CD8-positive, alpha-beta memory T cell (primary cell): ENCODE measurements around the gene EP400. TPM values are rescaled to one million over a fixed set of nuclear protein-coding genes. Genes with fewer than 3 reads are reported as not detected.
"Not testable (repeated sequence)": the region's sequence is repeated elsewhere in the genome, so short reads cannot be mapped to it uniquely, and the experiment has no call there.

Source experiments
- CTCF ChIA-PET: fragments of 350-600 bp; sonication (Branson Sonifier 250); formaldehyde crosslinking; loops from one replicate; lab custom pipeline; 2021; ENCODE audit warnings: antibody characterized with exemption; lab: Charles Lee
- POLR2A ChIA-PET: fragments of 350-600 bp; sonication (Branson Sonifier 250); formaldehyde crosslinking; loops from one replicate; lab custom pipeline; 2021; ENCODE audit warnings: antibody characterized with exemption; lab: Charles Lee
- DNase-seq, 5 donors: peaks; one replicate each; pipeline versions ENCODE4 v3.0.0 to v3.0.0-alpha.2; 2020 to 2022; ENCODE audit warnings: mixed read lengths in 1 of 5
- H3K27ac ChIP-seq: one replicate; pipeline ENCODE4 v1.7.0; 2013; ENCODE audit warnings: low read depth, mild to moderate bottlenecking, low read length, moderate library complexity
- H3K27me3 ChIP-seq: 2 replicates; pipeline ENCODE4 v1.7.0; 2013; ENCODE audit warnings: low read length, mild to moderate bottlenecking; ENCODE audit not compliant: insufficient read depth, poor library complexity, severe bottlenecking
- H3K36me3 ChIP-seq: 2 replicates; pipeline ENCODE4 v1.7.0; 2013; ENCODE audit warnings: mild to moderate bottlenecking, low read length, moderate library complexity; ENCODE audit not compliant: insufficient read depth
- H3K4me1 ChIP-seq: 2 replicates; pipeline ENCODE4 v1.7.0; 2013; ENCODE audit warnings: mild to moderate bottlenecking, low read length, moderate library complexity; ENCODE audit not compliant: insufficient read depth
- H3K4me3 ChIP-seq: 2 replicates; pipeline ENCODE4 v1.7.0; 2013; ENCODE audit warnings: mild to moderate bottlenecking, low read length
- H3K9me3 ChIP-seq: 2 replicates; pipeline ENCODE4 v1.7.0; 2013; ENCODE audit warnings: mild to moderate bottlenecking, low read length
- H3K27ac Mint-ChIP-seq, 8 donors: one replicate each; pipeline ENCODE4 v1.8.0; 2020 to 2021; ENCODE audit warnings: mixed read lengths in 8 of 8, mild to moderate bottlenecking in 6 of 8, inconsistent platforms in 3 of 8, moderate library complexity in 3 of 8
- H3K27me3 Mint-ChIP-seq, 2 donors: one replicate each; pipeline ENCODE4 v1.8.0; 2020 to 2021; ENCODE audit warnings: mixed read lengths in 2 of 2, mild to moderate bottlenecking in 1 of 2, moderate library complexity in 1 of 2
- H3K36me3 Mint-ChIP-seq, 3 donors: one replicate each; pipeline ENCODE4 v1.8.0; 2020 to 2021; ENCODE audit warnings: mixed read lengths in 3 of 3, inconsistent platforms in 1 of 3, mild to moderate bottlenecking in 1 of 3
- H3K4me1 Mint-ChIP-seq, 3 donors: one replicate each; pipeline ENCODE4 v1.8.0; 2020 to 2021; ENCODE audit warnings: mixed read lengths in 3 of 3, inconsistent platforms in 1 of 3, mild to moderate bottlenecking in 1 of 3
- H3K4me3 Mint-ChIP-seq, 7 donors: one replicate each; pipeline ENCODE4 v1.8.0; 2020 to 2021; ENCODE audit warnings: mixed read lengths in 7 of 7, mild to moderate bottlenecking in 6 of 7, moderate library complexity in 4 of 7, inconsistent platforms in 2 of 7
- H3K9me3 Mint-ChIP-seq, 5 donors: one replicate each; pipeline ENCODE4 v1.8.0; 2020 to 2022; ENCODE audit warnings: mixed read lengths in 5 of 5, mild to moderate bottlenecking in 3 of 5, moderate library complexity in 2 of 5, inconsistent platforms in 1 of 5
- polyA plus RNA-seq: library from polyadenylated mRNA; unstranded; fragments of 300-500 nt; fragmentation: Illumina TruSeq; gene quantifications from one replicate; pipeline ENCODE4 v1.2.3, GENCODE V29; 2021
- total RNA-seq, 2 experiments: library from RNA; stranded (reverse); gene quantifications; one replicate each; pipeline ENCODE4 v1.2.3, GENCODE V29; 2021

Gene EP400
- total and polyA plus RNA-seq, 3 experiments from 2014 or later: 4.3 to 48.8 (median 47.9) TPM

DNA sequence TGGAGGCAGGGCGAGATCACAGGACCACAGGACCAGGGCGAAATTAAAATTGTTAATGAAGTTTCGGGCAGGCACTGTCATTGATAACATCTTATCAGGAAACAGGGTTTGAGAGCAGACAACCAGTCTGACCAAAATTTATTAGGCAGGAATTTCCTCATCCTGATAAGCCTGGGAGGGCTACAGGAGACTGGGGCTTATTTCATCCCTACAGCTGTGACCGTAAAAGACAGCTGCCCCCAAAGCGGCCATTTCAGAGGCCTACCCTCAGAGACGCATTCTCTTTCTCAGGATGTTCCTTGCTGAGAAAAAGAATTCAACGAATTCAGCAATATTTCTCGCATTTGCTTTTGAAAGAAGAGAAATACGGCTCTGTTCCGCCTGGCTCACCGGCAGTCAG is 97.9 kb downstream of the EP400 start:
- H3K4me1 ChIP-seq, CTCF ChIA-PET, H3K4me1 Mint-ChIP-seq, POLR2A ChIA-PET, H3K9me3 ChIP-seq, DNase-seq, H3K27ac ChIP-seq, H3K4me3 Mint-ChIP-seq, H3K27me3 Mint-ChIP-seq, H3K9me3 Mint-ChIP-seq, H3K27me3 ChIP-seq, H3K4me3 ChIP-seq: not testable (repeated sequence)
- peaks cover 68% of the 10 kb centered on the region for H3K36me3 ChIP-seq
- peaks cover 10 to 94% (median 43%) of the 10 kb centered on the region in 3 donors for H3K36me3 Mint-ChIP-seq
- peak overlapping the region in 1 of 8 donors; percentile 33 for H3K27ac Mint-ChIP-seq

DNA sequence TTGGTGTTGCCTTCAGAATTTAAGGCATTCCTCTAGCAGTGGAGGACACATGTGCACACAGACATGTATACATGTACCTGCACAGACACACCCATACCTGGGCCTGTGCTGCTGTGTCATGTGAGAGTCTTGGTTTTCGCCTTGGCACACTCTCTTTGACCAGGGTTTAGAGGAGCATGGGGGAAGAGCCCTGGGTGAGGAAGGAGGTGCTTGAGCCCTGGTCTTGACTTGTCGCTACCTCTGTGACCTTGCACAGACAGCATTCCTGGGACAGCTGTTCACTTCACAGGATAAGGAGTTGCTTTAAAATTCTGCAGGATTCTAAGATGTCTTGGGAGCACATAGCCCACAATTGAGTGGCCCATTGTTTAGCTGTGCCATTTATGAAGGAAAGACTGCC is 99.7 kb downstream of the EP400 start:
- Mint-ChIP-seq H3K27me3 (peaks cover 0 to 2% of the 10 kb centered on the region in 2 donors), H3K27ac (peak overlapping the region in 1 of 8 donors; percentile 52), H3K9me3 (no peaks in the 10 kb centered on the region), H3K4me1 (peaks cover 0 to 5% (median 0%) of the 10 kb centered on the region in 3 donors), H3K4me3 (no peak overlapping the region), H3K36me3 (peaks cover 16 to 92% (median 42%) of the 10 kb centered on the region in 3 donors)
- Histone ChIP-seq H3K4me1 (no peaks in the 10 kb centered on the region), H3K36me3 (peaks cover 71% of the 10 kb centered on the region), H3K9me3 (no peaks in the 10 kb centered on the region), H3K27me3 (no peaks in the 10 kb centered on the region), H3K27ac (no peak overlapping the region), H3K4me3 (no peak overlapping the region)
- no peak for DNase-seq
- ChIA-PET POLR2A (no interaction called here), CTCF (no interaction called here)

DNA sequence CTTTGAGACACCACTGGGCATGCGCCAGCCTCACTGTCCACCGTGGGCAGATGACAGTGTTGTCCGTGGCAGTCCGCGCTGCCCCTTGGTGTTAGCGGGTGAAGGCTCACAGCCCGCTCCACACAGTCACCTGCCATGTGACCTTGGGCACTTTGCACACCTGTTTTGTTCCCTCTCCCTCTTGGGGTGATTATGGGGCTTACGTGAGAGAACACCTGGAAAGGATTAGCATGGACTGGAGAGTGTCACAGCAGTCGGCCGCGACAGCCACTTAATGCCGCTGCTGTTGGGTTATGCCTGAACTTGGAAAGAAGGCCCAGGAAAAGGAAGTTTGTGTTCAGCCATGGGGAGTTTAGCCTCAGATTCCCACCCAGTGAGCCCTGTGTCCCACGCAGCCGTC is 100.1 kb downstream of the EP400 start:
- H3K27ac ChIP-seq: no peak overlapping the region
- H3K4me1 ChIP-seq: no peaks in the 10 kb centered on the region
- Mint-ChIP-seq H3K9me3 (no peaks in the 10 kb centered on the region), H3K36me3 (peaks cover 16 to 92% (median 39%) of the 10 kb centered on the region in 3 donors), H3K27me3 (peaks cover 0 to 2% of the 10 kb centered on the region in 2 donors), H3K27ac (no peak overlapping the region), H3K4me3 (no peak overlapping the region), H3K4me1 (peaks cover 0 to 5% (median 0%) of the 10 kb centered on the region in 3 donors)
- H3K9me3 ChIP-seq: no peaks in the 10 kb centered on the region
- H3K27me3 ChIP-seq: no peaks in the 10 kb centered on the region
- no peak for DNase-seq
- H3K4me3 ChIP-seq: no peak overlapping the region
- ChIA-PET POLR2A (no interaction called here), CTCF (no interaction called here)
- peaks cover 71% of the 10 kb centered on the region for H3K36me3 ChIP-seq

DNA sequence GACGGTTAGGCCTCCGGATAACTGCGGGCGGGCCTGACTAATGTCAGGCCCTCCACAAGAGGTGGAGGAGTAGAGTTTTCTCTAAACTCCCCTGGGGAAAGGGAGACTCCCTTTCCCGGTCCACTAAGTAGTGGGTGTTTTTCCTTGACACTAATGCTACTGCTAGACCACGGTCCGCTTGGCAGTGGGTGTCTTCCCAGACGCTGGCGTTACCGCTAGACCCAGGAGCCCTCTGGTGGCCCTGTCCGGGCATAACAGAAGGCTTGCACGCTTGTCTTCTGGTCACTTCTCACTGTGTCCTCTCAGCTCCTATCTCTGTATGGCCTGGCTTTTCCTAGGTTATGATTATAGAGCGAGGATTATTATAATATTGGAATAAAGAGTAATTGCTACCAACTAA is 102.0 kb downstream of the EP400 start:
- CTCF ChIA-PET, H3K27me3 Mint-ChIP-seq, H3K9me3 Mint-ChIP-seq, H3K4me3 Mint-ChIP-seq, H3K9me3 ChIP-seq, H3K27me3 ChIP-seq, H3K27ac ChIP-seq, POLR2A ChIA-PET, H3K4me1 Mint-ChIP-seq, H3K4me3 ChIP-seq, DNase-seq, H3K4me1 ChIP-seq: not testable (repeated sequence)
- H3K36me3 ChIP-seq: peaks cover 70% of the 10 kb centered on the region
- peak overlapping the region in 1 of 8 donors; percentile 9 for H3K27ac Mint-ChIP-seq
- H3K36me3 Mint-ChIP-seq: peaks cover 7 to 90% (median 34%) of the 10 kb centered on the region in 3 donors

DNA sequence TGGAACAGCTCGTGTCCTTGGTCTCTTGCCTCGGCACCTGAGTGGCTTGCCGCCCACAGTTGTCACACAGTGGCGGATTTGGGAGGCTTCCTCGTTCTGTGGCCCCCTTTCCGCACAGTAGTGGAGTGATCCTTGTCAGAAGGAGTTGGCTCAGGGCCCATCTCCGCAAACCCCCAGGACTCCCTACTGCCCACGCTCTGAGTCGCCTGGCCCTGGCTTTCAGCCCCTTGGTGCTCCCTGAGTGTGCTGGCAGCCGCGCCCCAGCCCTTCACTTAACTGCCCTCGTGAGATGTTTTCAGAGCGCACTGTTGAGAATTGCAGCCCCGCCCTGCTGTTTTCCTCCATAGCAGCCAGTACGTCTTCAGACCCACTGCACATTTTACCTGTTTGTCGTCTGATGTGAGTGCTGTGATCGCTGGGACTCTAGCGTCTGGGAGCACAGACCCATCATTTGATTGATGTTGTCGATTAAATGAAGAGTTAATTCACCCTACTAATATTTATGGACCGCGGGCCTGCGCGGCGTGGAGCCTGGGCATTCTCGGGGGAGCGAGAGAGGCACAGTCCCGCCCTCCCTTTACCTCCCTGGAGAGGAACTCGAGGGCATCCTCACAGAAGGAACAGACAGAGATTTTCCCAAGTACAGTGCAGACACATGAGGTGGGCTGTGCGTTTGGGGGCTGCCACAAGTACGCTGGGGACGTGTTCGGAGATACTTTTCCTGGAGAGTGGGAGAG is 102.6 kb downstream of the EP400 start:
- peaks cover 67% of the 10 kb centered on the region for H3K36me3 ChIP-seq
- H3K27ac ChIP-seq: no peak overlapping the region
- H3K4me1 Mint-ChIP-seq: peaks cover 0 to 2% (median 0%) of the 10 kb centered on the region in 3 donors
- ChIA-PET CTCF (no interaction called here), POLR2A (no interaction called here)
- no peaks in the 10 kb centered on the region for H3K9me3 Mint-ChIP-seq
- no peaks in the 10 kb centered on the region for H3K4me1 ChIP-seq
- no peak for DNase-seq
- H3K36me3 Mint-ChIP-seq: peaks cover 6 to 90% (median 34%) of the 10 kb centered on the region in 3 donors
- H3K27me3 ChIP-seq: no peaks in the 10 kb centered on the region
- H3K27ac Mint-ChIP-seq: no peak overlapping the region
- H3K4me3 ChIP-seq: no peak overlapping the region
- no peak overlapping the region for H3K4me3 Mint-ChIP-seq
- H3K9me3 ChIP-seq: no peaks in the 10 kb centered on the region
- H3K27me3 Mint-ChIP-seq: peaks cover 0 to 2% of the 10 kb centered on the region in 2 donors

DNA sequence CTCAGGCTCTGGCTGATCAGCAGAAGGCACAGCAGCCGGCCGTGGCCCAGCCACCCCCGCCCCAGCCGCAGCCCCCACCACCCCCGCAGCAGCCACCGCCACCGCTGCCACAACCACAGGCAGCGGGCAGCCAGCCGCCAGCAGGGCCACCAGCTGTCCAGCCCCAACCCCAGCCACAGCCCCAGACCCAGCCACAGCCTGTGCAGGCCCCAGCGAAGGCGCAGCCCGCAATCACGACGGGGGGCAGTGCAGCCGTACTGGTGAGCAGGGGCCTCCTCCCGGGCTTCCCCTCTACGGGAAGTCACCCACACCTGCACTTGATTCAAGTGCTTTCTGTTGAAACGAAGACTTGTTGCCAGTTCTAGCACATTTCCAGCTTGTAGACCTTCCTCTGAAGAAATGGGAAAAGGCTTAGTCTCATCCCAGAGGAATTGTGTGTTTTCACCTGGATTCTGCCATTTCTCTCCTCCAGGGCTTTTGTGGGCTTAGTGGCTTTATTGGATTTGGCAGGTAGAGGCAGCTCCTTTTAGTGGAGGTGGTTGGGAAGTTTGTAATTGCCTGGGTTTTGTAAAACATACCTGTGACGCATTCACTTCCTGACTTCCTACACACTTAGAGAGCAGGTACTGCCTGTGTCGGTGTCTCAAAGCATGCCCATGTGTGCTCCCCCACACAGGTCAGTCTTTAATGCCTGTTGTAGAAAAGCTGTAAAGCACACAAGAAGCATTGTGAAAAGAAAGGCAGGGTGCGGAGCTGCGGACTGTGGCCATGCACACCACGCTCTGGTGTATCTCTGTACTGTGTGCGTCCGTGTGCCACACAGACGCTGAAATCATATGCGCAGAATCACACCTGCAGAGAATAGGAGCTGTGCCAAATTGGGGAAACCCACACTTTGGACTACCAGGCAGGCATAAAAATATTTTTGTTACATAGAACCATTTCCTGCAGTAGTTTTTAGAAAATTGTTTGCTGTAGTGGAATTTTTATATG is 103.9 kb downstream of the EP400 start:
- no peaks in the 10 kb centered on the region for H3K9me3 ChIP-seq
- peaks cover 0 to 2% (median 0%) of the 10 kb centered on the region in 3 donors for H3K4me1 Mint-ChIP-seq
- ChIA-PET POLR2A (interaction anchor here (0.6 kb wide), 1 partner anchor 14 kb away, joined by 5 read pairs; no protein-coding TSS in a partner anchor), CTCF (interaction anchor here (0.6 kb wide), 1 partner anchor 1239 kb away, joined by 5 read pairs; no protein-coding TSS in a partner anchor)
- no peaks in the 10 kb centered on the region for H3K9me3 Mint-ChIP-seq
- peaks cover 6 to 93% (median 36%) of the 10 kb centered on the region in 3 donors for H3K36me3 Mint-ChIP-seq
- no peak for DNase-seq
- peaks cover 72% of the 10 kb centered on the region for H3K36me3 ChIP-seq
- no peak overlapping the region for H3K27ac ChIP-seq
- H3K4me1 ChIP-seq: no peaks in the 10 kb centered on the region
- H3K27ac Mint-ChIP-seq: peak overlapping the region in 3 of 8 donors; percentile 20 to 66 (median 60)
- H3K27me3 ChIP-seq: no peaks in the 10 kb centered on the region
- no peak overlapping the region for H3K4me3 Mint-ChIP-seq
- no peak overlapping the region for H3K4me3 ChIP-seq
- peaks cover 0 to 2% of the 10 kb centered on the region in 2 donors for H3K27me3 Mint-ChIP-seq

DNA sequence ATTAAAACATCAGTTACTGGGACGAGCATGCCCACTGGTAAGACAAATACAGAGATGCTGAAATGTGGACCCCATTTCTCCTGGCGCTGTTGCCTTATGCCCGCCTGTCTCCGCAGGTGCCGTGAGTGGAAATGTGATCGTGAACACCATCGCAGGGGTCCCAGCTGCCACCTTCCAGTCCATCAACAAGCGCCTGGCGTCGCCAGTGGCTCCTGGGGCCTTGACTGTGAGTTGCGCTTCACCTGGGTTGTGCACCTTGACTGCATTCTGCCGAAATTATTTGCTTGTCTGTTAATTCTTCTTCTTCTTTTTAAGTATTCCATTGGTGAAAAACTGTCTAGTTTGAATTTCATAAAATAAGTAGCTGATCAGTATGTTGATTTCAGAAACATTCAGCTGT is 105.2 kb downstream of the EP400 start:
- peaks cover 6 to 89% (median 30%) of the 10 kb centered on the region in 3 donors for H3K36me3 Mint-ChIP-seq
- H3K4me3 ChIP-seq: no peak overlapping the region
- no peaks in the 10 kb centered on the region for H3K9me3 Mint-ChIP-seq
- H3K4me1 ChIP-seq: no peaks in the 10 kb centered on the region
- DNase-seq: no peak
- no peaks in the 10 kb centered on the region for H3K9me3 ChIP-seq
- peaks cover 59% of the 10 kb centered on the region for H3K36me3 ChIP-seq
- ChIA-PET POLR2A (no interaction called here), CTCF (no interaction called here)
- H3K27ac Mint-ChIP-seq: peak overlapping the region in 1 of 8 donors; percentile 12
- no peaks in the 10 kb centered on the region for H3K4me1 Mint-ChIP-seq
- H3K4me3 Mint-ChIP-seq: no peak overlapping the region
- H3K27me3 ChIP-seq: no peaks in the 10 kb centered on the region
- H3K27me3 Mint-ChIP-seq: no peaks in the 10 kb centered on the region
- H3K27ac ChIP-seq: no peak overlapping the region
